Stimulated activated CD4-positive, alpha-beta T cell treated with anti-CD3 and anti-CD28 coated beads, Interleukin-4, amount 100 ng/mL, for 48 hours (primary cell): ENCODE results near the gene LRRC8B.
"Not testable (repeated sequence)": the region's sequence is repeated elsewhere in the genome, so short reads cannot be mapped to it uniquely, and the experiment has no call there.

Source experiments
- DNase-seq, 2 donors: peaks; one replicate each; pipeline ENCODE4 v3.0.0-alpha.2; 2020; ENCODE audit warnings: low read depth in 2 of 2

Gene LRRC8B

DNA sequence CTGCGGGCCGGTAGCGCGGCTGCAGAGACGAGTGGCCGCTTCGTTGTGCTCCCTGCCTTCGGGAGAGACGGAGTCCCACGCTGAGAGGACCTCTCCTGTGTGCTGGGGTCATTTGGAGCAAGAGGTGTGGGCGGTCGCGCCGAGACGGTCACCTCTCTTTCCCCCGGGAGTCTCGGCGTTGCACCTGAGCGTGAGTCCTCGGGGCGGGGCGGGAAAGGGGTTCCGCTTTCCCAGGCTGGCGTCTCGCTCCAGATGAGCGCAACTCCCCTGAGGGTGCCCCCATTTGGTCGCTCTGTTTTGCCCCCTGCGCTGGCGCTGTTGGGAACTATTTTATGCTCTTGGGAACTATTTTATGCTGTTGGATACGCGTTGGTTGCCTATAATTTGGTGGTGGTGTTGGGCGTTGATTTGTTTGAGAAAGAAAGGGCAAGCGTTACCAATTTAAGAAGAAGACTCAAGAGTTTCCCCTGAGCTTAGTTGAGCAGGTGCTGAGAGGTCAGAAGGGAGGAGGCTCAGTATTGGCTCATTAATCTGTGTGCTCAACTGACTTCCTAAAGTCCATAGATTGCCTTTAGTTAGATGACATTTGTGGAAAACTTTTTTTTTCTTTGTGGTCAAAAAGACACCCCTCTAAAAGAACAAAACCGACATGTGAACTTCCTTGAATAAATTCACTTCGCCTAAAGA is 683 bp downstream of the LRRC8B start:
- DNase-seq, result peak; percentile 19 to 37

- no peak for DNase-seq
Observed at GRCh38 chr1:89527256-89527655, 2.6 kb downstream of the LRRC8B start.

- DNase-seq, result no peak
Observed at GRCh38 chr1:89527750-89528381, 3.2 kb downstream of the LRRC8B start.

DNA sequence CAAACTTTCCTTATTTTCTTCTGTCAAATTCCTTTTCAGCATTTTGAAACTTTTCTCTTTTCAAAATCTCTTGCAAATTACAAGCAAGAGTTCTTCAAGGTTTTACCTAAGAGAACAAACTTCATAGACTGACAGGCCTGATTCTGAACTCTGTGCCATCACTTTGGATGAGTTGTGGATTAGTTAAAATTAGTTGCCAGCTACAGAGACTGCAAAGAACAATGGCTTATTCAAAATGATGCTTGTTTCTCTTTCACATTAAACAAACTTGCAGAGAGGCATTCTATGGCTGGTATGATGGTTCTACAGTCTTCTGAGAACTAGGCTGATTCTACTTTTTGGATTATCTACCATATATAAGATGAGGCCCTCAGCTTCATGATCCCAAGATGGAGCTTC is 3.8 kb downstream of the LRRC8B start:
- DNase-seq, result no peak

DNA sequence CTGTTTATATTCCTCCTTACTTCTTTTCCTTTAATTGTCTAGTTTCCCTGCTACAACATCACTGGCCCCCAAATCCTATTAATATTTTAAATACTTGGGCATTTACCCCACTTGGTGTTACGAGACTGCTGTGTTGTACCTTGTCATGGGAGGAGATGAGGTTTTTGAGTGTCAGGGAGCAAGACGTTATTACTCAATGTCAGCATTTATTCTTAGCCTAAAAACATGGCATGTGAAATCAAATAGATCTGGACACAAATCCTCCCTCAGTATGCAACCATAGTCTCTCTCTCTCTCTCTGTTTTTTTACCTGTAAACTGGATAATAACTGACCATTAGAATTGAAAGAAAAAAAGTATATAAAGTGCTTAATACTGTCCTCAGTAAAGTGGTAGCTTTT is 4.6 kb downstream of the LRRC8B start:
- no peak for DNase-seq

- no peak for DNase-seq
Observed at GRCh38 chr1:89530444-89531089, 5.9 kb downstream of the LRRC8B start.

GRCh38 chr1:89531480-89532139 is 7.0 kb downstream of the LRRC8B start:
- no peak for DNase-seq

DNA sequence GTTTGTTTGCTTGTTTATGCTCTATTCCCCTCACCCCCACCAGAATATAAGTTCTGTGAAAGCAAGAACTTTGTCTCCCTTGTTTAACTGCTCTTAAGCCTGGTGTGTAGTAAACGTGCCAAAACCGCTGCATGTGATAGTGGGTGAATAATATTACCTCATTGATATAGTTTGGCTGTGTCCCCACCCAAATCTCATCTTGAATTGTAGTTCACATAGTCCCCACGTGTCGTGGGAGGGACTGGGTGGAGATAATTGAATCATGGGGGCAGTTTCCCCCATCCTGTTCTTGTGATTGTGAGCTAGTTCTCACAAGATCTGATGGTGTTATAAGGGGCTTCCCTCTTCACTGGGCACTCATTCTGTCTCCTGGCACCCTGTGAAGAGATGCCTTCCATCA is 7.6 kb downstream of the LRRC8B start:
- DNase-seq, result no peak

GRCh38 chr1:89532866-89533265 is 8.2 kb downstream of the LRRC8B start:
- DNase-seq, result no peak

DNA sequence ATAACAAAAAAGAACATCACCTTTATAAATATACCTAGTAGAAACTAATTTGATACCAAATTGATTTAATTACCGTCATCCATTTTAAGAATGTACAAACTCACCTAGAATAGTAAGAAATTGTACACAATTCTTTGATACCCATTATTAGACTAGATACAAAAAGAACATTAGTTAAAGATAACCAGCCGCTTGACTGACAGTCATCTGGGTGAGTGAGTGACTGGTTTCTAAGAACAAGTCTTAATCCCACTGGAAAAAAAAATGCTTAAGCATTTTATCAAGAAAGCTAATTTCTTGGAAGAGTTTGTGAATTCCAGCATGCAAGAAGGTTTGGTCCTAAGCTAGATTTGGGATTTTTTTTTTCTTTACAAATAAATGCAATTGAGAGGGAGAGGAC is 10.9 kb downstream of the LRRC8B start:
- DNase-seq, result no peak

DNA sequence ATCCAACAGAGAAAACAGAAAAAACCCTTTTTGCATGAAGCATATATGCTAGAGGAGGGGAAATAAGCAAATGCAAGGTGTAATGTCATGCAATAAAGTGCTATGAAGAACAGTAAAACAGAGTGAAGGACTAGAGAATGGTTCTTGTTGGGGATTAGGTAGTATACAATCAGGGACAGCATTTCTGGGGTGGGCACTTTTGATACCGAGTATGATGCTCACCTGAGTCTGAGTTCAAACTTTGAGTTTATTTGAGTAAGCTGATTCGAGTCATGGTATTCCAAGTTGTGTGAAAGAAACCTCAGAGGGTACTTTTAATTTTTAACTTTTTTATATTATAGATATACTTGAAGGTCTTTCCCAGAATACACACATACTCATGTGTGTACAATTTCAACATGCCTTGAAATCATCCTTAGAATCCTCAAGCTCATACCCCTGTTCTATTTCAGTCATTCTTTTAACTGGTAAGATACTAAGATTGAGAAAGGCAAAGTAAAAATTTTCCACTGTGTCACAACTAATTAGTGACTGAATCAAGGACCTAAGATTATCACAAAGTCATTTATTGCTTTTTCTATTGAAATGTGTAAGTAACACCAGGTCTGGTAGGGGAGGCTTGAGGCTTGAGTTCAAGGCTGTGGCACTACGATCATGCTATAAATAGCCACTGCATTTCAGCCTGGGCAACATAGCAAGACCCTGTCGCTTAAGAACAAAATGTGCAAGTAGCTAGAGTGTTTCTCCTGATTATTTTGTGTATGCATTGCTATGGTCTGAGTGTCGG is 12.1 kb downstream of the LRRC8B start:
- peak in 1 of 2 donors; percentile 21 for DNase-seq

GRCh38 chr1:89538361-89538760 is 13.7 kb downstream of the LRRC8B start:
- DNase-seq, result no peak

- DNase-seq, result no peak
Observed at GRCh38 chr1:89539128-89539527, 14.5 kb downstream of the LRRC8B start.

DNA sequence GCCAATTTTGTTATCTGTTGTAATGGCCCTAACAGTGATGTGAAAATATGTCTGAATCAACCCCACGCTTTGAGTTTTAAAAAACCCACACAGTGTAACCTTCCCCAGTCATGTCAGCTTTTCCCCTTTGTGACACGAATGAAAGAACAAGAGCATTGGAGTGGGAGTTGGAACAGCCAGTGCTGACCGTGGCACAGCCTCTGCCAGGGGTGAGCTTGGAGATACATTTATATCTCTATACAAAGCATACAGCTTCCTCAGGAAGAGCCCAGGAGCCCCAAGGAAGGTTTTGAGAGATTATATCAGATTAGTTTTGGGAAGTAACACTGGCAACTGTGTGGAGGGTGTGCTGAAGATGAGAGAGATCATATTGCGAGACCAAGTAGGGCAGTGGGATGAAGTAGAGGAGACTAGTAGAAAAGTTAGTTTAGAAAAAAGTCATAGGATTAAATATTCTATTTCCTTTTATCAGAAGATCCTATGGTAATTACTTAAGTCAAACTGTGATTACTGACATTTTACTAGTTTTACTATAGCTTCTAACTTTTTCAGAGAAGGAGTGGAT is 15.9 kb downstream of the LRRC8B start:
- peak in 1 of 2 donors; percentile 37 for DNase-seq

- no peak for DNase-seq
Observed at GRCh38 chr1:89542345-89542744, 17.7 kb downstream of the LRRC8B start.

DNA sequence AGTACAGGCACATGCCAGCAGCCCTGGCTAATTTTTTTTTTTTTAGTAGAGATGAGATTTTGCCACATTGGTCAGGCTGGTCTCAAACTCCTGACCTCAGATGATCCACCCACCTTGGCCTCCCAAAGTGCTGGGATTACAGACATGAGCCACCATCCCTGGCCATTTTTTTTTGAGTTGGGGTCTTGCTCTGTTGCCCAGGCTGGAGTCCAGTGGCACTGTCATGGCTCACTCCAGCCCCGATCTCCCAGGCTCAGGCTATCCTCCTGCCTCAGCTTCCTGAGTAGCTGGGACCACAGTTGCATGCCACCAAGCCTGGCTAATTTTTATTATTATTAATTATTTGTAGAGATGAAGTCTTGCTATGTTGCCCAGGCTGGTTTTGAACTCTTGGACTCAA is 19.0 kb downstream of the LRRC8B start:
- not testable (repeated sequence) for DNase-seq

DNA sequence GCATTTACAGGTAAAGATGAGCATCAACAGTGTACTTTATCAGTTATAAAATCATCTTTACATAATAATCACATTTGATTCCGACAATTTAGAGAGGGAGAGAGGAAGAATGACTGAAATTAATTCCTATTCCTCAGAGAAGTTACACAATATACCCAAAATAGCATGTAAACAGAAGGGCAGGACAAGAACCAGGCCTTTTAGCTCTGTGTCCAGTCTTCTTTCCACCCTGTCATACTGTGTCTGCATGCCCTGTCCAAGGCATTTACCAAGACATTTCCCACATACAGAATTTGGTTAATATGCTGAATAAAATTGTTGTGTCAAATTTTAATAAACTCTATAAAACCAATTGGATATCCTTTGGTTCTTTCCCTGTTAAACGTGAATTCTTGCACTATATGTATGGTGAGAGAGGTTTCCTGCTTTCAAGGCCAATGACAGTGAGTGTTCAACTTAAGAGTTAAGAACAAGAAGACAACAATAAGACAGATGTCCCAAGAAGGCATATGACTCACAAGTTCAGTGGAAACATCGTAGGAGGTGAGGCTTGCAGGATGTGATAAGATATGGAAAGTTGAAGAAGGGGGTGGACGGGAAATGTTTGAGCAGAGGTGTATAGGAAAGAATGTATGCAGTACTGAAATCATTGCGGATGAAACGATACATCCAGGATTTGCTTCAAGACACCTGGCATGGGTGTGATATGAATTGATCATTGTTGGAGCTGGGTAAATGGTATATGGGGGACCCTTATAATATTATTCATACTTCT is 20.8 kb downstream of the LRRC8B start:
- peak in 1 of 2 donors; percentile 61 for DNase-seq

- DNase-seq, result no peak
Observed at GRCh38 chr1:89546082-89546889, 21.7 kb downstream of the LRRC8B start.

DNA sequence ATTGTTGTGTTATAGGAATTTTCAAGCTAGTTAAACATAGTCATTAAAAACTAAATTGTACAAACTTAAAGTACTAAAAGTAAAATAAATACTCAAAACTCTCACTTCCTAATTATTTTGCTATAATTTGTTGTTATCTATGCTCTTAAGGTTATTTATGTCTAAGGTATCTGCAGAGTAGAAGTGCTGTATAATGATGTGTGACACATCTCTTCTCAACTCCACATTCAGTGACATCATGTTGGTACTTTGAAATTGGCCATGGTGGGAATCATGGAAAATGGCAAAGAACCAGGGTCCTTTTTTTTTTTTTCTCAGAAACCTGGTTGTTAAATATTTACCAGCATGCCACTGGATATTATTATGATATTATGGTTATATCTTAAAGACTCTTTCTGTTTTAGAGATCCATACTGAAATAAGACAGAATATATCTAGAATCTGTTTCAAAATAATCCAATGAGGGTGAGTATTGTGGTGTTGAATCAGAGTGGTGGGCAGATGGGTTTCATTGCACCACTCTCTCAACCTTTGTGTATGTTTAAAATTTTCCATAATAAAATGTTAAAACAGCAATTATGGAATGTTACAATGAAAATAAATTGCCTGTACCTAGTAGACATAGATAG is 22.4 kb downstream of the LRRC8B start:
- no peak for DNase-seq
